Transverse colon (tissue), 4 donors: ENCODE data around the gene TRIM46. TPM values are rescaled to one million over a fixed set of nuclear protein-coding genes. Genes with fewer than 3 reads are reported as not detected.
"Not testable (repeated sequence)": the region's sequence is repeated elsewhere in the genome, so short reads cannot be mapped to it uniquely, and the experiment has no call there.

ENCODE experiments used
- DNase-seq: peaks from one replicate; pipeline ENCODE4 v3.0.0-alpha.2; 2019
- H3K27ac ChIP-seq, 4 donors: fragments of 200-600 bp; sonication (generic); 2 replicates each; pipeline ENCODE4 v1.5.1; 2016 to 2018; ENCODE audit warnings: inconsistent platforms in 4 of 4
- H3K27me3 ChIP-seq: fragments of 200-600 bp; sonication (generic); 2 replicates; pipeline ENCODE4 v1.5.1; 2017; ENCODE audit warnings: inconsistent platforms
- H3K36me3 ChIP-seq, 4 donors: fragments of 200-600 bp; sonication (generic); 2 replicates each; pipeline ENCODE4 v1.5.1; 2017 to 2019; ENCODE audit warnings: inconsistent platforms in 4 of 4
- H3K4me1 ChIP-seq, 4 donors: fragments of 200-600 bp; sonication (generic); 2 replicates each; pipeline ENCODE4 v1.5.1; 2017 to 2020; ENCODE audit warnings: inconsistent platforms in 4 of 4
- H3K4me3 ChIP-seq, 4 donors: fragments of 200-600 bp; sonication (generic); 1 replicate in 1 of 4; 2 replicates in 3 of 4; pipeline versions ENCODE4 v1.5.1 to v1.6.1; 2017 to 2019; ENCODE audit warnings: inconsistent platforms in 4 of 4
- H3K9me3 ChIP-seq, 2 donors: fragments of 200-600 bp; sonication (generic); 2 replicates each; pipeline ENCODE4 v1.5.1; 2017 to 2019; ENCODE audit warnings: inconsistent platforms in 2 of 2
- EP300 ChIP-seq: sonication (generic); formaldehyde crosslinking; IDR thresholded peaks from one replicate; pipeline ENCODE4 v1.6.1; 2017; ENCODE audit warnings: antibody characterized with exemption, low read depth
- POLR2A ChIP-seq: fragments of 450-650 bp; IDR thresholded peaks from one replicate; pipeline ENCODE4 v1.6.1; 2016; ENCODE audit warnings: antibody characterized with exemption, mild to moderate bottlenecking, moderate library complexity
- POLR2AphosphoS5 ChIP-seq, 3 donors: sonication (generic); formaldehyde crosslinking; IDR thresholded peaks; one replicate each; pipeline ENCODE4 v1.6.1; 2016; ENCODE audit warnings: antibody characterized with exemption in 3 of 3
- WGBS, 2 donors: methylation state at CpG; one replicate each; pipeline ENCODE4 v1.1.5; 2018; ENCODE audit warnings: low coverage in 1 of 2; 5-methylcytosine and 5-hydroxymethylcytosine counted together
- in situ Hi-C, 4 donors: fragments of 200-750 bp; cut with MboI; loops; one replicate each; pipeline versions ENCODE4 v1.15.0 to v1.15.1; 2017; ENCODE audit warnings: low sequenced_read_pairs in 3 of 4, low pct_ligation_motif_present in 1 of 4, low pct_unique_long_range_greater_than_20kb in 1 of 4
- intact Hi-C: fragments of 100-400 bp; cut with DNase I; formaldehyde crosslinking; loops from one replicate; pipeline ENCODE4 v1.15.1; 2023; ENCODE audit warnings: low total_unique reads
- total RNA-seq, 4 donors: library from RNA; depleted of rRNA; stranded (reverse); fragments of >200 nt; gene quantifications; one replicate each; pipeline ENCODE4 v1.1.0, GENCODE V29; 2016
- TF ChIP-seq, protein P1 (sequence below), 5 experiments: fragments of 200-600 bp in 3 of 5; fragments of 450-650 bp in 2 of 5; sonication (generic) in 3 of 5; IDR thresholded peaks; 1 replicate in 2 of 5; 2 replicates in 3 of 5; pipeline ENCODE4 v1.5.1; 2016 to 2017; ENCODE audit warnings: antibody characterized with exemption in 5 of 5, inconsistent platforms in 3 of 5, mild to moderate bottlenecking in 2 of 5, moderate library complexity in 1 of 5

TRIM46 gene
- total RNA-seq, 4 donors from 2014 or later = 0.41 to 0.48 TPM; not detected in 2

DNA sequence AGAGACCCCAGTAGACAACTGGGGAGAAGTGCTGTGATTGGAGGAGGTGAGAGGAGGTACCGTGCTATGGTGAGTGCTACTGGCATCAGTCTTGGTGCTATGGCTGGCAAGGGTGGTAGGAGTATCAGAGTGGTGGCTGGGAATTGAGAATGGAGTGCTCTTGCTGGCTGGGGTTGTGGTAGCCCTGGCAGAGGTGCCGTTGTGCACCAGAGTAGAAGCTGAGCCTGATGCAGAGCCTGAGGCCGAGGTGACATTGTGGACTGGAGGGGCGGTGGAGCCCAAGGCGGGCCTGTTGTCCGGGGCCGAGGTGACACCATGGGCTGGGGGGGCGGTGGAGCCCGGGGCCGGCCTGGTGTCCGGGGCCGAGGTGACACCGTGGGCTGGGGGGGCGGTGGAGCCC, 14.6 kb downstream of the TRIM46 start:
- in situ Hi-C loops (no loop called here), intact Hi-C loops (no loop called here)
- no peaks in the 10 kb centered on the region for H3K36me3 ChIP-seq
- 90 to 100% methylated on average over 1 to 10 of the region's 14 CpGs for WGBS, 2 donors
- TF ChIP-seq, protein P1, sequence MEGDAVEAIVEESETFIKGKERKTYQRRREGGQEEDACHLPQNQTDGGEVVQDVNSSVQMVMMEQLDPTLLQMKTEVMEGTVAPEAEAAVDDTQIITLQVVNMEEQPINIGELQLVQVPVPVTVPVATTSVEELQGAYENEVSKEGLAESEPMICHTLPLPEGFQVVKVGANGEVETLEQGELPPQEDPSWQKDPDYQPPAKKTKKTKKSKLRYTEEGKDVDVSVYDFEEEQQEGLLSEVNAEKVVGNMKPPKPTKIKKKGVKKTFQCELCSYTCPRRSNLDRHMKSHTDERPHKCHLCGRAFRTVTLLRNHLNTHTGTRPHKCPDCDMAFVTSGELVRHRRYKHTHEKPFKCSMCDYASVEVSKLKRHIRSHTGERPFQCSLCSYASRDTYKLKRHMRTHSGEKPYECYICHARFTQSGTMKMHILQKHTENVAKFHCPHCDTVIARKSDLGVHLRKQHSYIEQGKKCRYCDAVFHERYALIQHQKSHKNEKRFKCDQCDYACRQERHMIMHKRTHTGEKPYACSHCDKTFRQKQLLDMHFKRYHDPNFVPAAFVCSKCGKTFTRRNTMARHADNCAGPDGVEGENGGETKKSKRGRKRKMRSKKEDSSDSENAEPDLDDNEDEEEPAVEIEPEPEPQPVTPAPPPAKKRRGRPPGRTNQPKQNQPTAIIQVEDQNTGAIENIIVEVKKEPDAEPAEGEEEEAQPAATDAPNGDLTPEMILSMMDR (IDR thresholded peaks at IDR 0.05) = no peak
- TF ChIP-seq POLR2AphosphoS5 (IDR thresholded peaks at IDR 0.05) (no peak), POLR2A (no peak), EP300 (no peak)
- no peaks in the 10 kb centered on the region for H3K27me3 ChIP-seq
- no peak for DNase-seq
- peaks cover 16 to 49% (median 34%) of the 10 kb centered on the region in 4 donors for H3K4me1 ChIP-seq
- no peaks in the 10 kb centered on the region for H3K9me3 ChIP-seq
- H3K27ac ChIP-seq = peak overlapping the region in 2 of 4 donors; percentile 49 to 55
- H3K4me3 ChIP-seq = no peak overlapping the region

- in situ Hi-C loops, H3K36me3 ChIP-seq, H3K9me3 ChIP-seq, H3K27me3 ChIP-seq, intact Hi-C loops, DNase-seq, H3K4me3 ChIP-seq, H3K27ac ChIP-seq: not testable (repeated sequence)
- 94 to 96% methylated on average over 10 to 27 of the region's 45 CpGs for WGBS, 2 donors
- peaks cover 20 to 60% (median 48%) of the 10 kb centered on the region in 4 donors for H3K4me1 ChIP-seq
These were observed 16.3 kb downstream of the TRIM46 start for GRCh38 chr1:155189926-155190325.

DNA sequence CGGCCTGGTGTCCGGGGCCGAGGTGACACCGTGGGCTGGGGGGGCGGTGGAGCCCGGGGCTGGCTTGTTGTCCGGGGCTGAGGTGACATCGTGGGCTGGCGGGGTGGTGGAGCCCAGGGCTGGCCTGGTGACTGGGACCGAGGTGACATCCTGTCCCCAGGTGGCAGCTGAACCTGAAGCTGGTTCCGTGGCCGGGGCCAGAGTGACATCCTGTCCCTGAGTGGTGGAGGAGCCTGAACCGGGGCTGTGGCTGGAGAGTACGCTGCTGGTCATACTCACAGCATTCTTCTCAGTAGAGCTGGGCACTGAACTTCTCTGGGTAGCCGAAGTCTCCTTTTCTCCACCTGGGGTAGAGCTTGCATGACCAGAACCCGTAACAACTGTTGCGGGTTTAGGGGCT, 18.3 kb downstream of the TRIM46 start:
- DNase-seq = peak; percentile 47
- intact Hi-C loops = no loop called here
- WGBS, 2 donors = 66% methylated on average over 13 of the region's 17 CpGs; no CpG with 5 or more reads in 1 of the 2 donors

GRCh38 chr1:155192346-155193274, 19.0 kb downstream of the TRIM46 start:
- peak; percentile 85 for DNase-seq
- H3K9me3 ChIP-seq = no peaks in the 10 kb centered on the region
- in situ Hi-C loops = no loop called here
- intact Hi-C loops = no loop called here
- H3K27ac ChIP-seq = peak overlapping the region; percentile 92 to 98 (median 95)
- WGBS, 2 donors = 32% methylated on average over 19 of the region's 20 CpGs; no CpG with 5 or more reads in 1 of the 2 donors
- no peaks in the 10 kb centered on the region for H3K27me3 ChIP-seq
- peaks cover 10 to 45% (median 32%) of the 10 kb centered on the region in 4 donors for H3K4me1 ChIP-seq
- TF ChIP-seq EP300 = no peak
- peak; percentile 85 for TF ChIP-seq POLR2A
- peak in 2 of 3 donors; percentile 72 to 84 for TF ChIP-seq POLR2AphosphoS5 (IDR thresholded peaks at IDR 0.05)
- peak overlapping the region; percentile 7 to 58 (median 40) for H3K4me3 ChIP-seq
- H3K36me3 ChIP-seq = no peaks in the 10 kb centered on the region

More for the DNA sequence above, 18.3 kb downstream of the TRIM46 start:
- TF ChIP-seq, protein P1 (IDR thresholded peaks at IDR 0.05) = no peak
- no peak for TF ChIP-seq POLR2AphosphoS5 (IDR thresholded peaks at IDR 0.05)
- TF ChIP-seq EP300 = no peak
- TF ChIP-seq POLR2A = no peak
- Histone ChIP-seq H3K4me1 (peaks cover 13 to 52% (median 37%) of the 10 kb centered on the region in 4 donors), H3K27ac (peak overlapping the region; percentile 92 to 98 (median 95)), H3K27me3 (no peaks in the 10 kb centered on the region), H3K4me3 (peak overlapping the region in 3 of 4 donors; percentile 28 to 58 (median 49)), H3K36me3 (no peaks in the 10 kb centered on the region), H3K9me3 (no peaks in the 10 kb centered on the region)
- in situ Hi-C loops = no loop called here

GRCh38 chr1:155193275-155193990, 19.8 kb downstream of the TRIM46 start:
- DNase-seq = peak; percentile 93
- TF ChIP-seq POLR2A = peak; percentile 53
- TF ChIP-seq, protein P1 (IDR thresholded peaks at IDR 0.05) = peak; percentile 96 to 99 (median 98)
- peak; percentile 42 for TF ChIP-seq EP300
- peak; percentile 25 to 61 (median 53) for TF ChIP-seq POLR2AphosphoS5 (IDR thresholded peaks at IDR 0.05)
- in situ Hi-C loops (no loop called here), intact Hi-C loops (no loop called here)
- no peaks in the 10 kb centered on the region for H3K36me3 ChIP-seq
- peak overlapping the region; percentile 7 to 58 (median 40) for H3K4me3 ChIP-seq
- peaks cover 10 to 37% (median 32%) of the 10 kb centered on the region in 4 donors for H3K4me1 ChIP-seq
- 0% methylated on average over 19 to 38 of the region's 38 CpGs for WGBS, 2 donors
- H3K27ac ChIP-seq = peak overlapping the region; percentile 92 to 98 (median 95)
- H3K9me3 ChIP-seq = no peaks in the 10 kb centered on the region
- H3K27me3 ChIP-seq = no peaks in the 10 kb centered on the region

DNA sequence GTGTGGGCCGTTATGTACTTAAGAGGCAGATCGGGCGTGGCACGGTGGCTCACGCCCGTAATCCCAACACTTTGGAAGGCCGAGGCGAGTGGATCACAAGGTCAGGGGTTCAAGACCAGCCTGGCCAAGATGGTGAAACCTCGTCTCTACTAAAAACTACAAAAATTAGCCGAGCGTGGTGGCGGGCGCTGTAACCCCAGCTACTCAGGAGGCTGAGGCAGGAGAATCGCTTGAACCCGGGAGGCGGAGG, 20.3 kb downstream of the TRIM46 start:
- H3K9me3 ChIP-seq, H3K36me3 ChIP-seq, in situ Hi-C loops, H3K27me3 ChIP-seq, DNase-seq, intact Hi-C loops: not testable (repeated sequence)
- H3K27ac ChIP-seq = peak overlapping the region; percentile 92 to 98 (median 95)
- WGBS, 2 donors = 2% methylated on average over 16 of the region's 16 CpGs; no CpG with 5 or more reads in 1 of the 2 donors
- H3K4me3 ChIP-seq = peak overlapping the region; percentile 7 to 58 (median 40)
- H3K4me1 ChIP-seq = peaks cover 10 to 37% (median 32%) of the 10 kb centered on the region in 4 donors
